Endothelial cell of umbilical vein (primary cell): Measurements from ENCODE around the gene RUSC2. TPM values are rescaled to one million over a fixed set of nuclear protein-coding genes. Genes with fewer than 3 reads are reported as not detected.

Experiments
- BruUV-seq: library from RNA; stranded (reverse); fragments of 400-500 nt; replicated peaks from 2 replicates; lab custom pipeline; 2021; lab: Mats Ljungman, UMichigan
- CTCF ChIA-PET: fragments of 300-600, 350-600 bp; sonication (Branson Sonifier 250); formaldehyde crosslinking; loops from one replicate; lab custom pipeline; 2021; ENCODE audit warnings: antibody characterized with exemption, inconsistent platforms; lab: Charles Lee
- POLR2A ChIA-PET: fragments of 300-600, 350-600 bp; sonication (Branson Sonifier 250); formaldehyde crosslinking; loops from one replicate; lab custom pipeline; 2021; ENCODE audit warnings: antibody characterized with exemption, inconsistent platforms; lab: Charles Lee
- DNase-seq: peaks from one replicate; pipeline ENCODE4 v3.0.0-alpha.2; 2011; ENCODE audit warnings: low read depth, low spot score
- FAIRE-seq: peaks from 2 replicates; lab custom pipeline; 2011; peaks lifted over from hg19 to GRCh38; lab: Jason Lieb, UNC
- H2AFZ ChIP-seq: 2 replicates; pipeline ENCODE4 v1.6.0; 2012; ENCODE audit warnings: low read depth, low read length, control low read depth, inconsistent platforms
- H3K27ac ChIP-seq: 2 replicates; pipeline ENCODE4 v1.5.1; 2011; ENCODE audit warnings: low read depth, mild to moderate bottlenecking, control low read depth, low read length, moderate library complexity; ENCODE audit not compliant: insufficient read depth
- H3K27me3 ChIP-seq, 2 experiments: 2 replicates each; pipeline versions ENCODE4 v1.6.0 to v1.6.1; 2011; ENCODE audit warnings: low read length in 2 of 2, mixed read lengths in 1 of 2; ENCODE audit not compliant: control insufficient read depth in 2 of 2, insufficient read depth in 2 of 2
- H3K36me3 ChIP-seq, 2 experiments: 2 replicates in 1 of 2; 3 replicates in 1 of 2; pipeline ENCODE4 v1.5.1; 2011; ENCODE audit warnings: low read length in 2 of 2, mild to moderate bottlenecking in 1 of 2, moderate library complexity in 1 of 2; ENCODE audit not compliant: control insufficient read depth in 2 of 2, insufficient read depth in 2 of 2; ENCODE audit errors: extremely low read depth in 1 of 2
- H3K4me1 ChIP-seq: 3 replicates; pipeline ENCODE4 v1.5.1; 2011; ENCODE audit warnings: mild to moderate bottlenecking, low read length; ENCODE audit not compliant: control insufficient read depth, insufficient read depth; ENCODE audit errors: extremely low read depth
- H3K4me2 ChIP-seq: 2 replicates; pipeline ENCODE4 v1.6.1; 2011; ENCODE audit warnings: low read length, control low read depth, mixed read lengths; ENCODE audit not compliant: insufficient read depth
- H3K4me3 ChIP-seq, 3 experiments: fragments of 200-600 bp in 1 of 3; sonication (generic), shearing (Covaris generic) in 1 of 3; replicated peaks in 1 of 3; 2 replicates each; pipeline ENCODE4 v1.5.1; 2011 to 2016; ENCODE audit warnings: control low read depth in 3 of 3, low read length in 3 of 3, mild to moderate bottlenecking in 2 of 3, inconsistent platforms in 1 of 3, low read depth in 1 of 3, moderate library complexity in 1 of 3; ENCODE audit not compliant: insufficient read depth in 1 of 3
- H3K79me2 ChIP-seq: 2 replicates; pipeline ENCODE4 v1.6.0; 2012; ENCODE audit warnings: low read length, inconsistent platforms; ENCODE audit not compliant: control insufficient read depth, insufficient read depth
- H3K9ac ChIP-seq: replicated peaks from 2 replicates; pipeline ENCODE3; 2011; ENCODE audit warnings: low read length, control low read depth; ENCODE audit not compliant: insufficient read depth; ENCODE audit errors: extremely low read depth
- H3K9me1 ChIP-seq: replicated peaks from 3 replicates; pipeline ENCODE4 v1.6.0; 2011; ENCODE audit warnings: mild to moderate bottlenecking, low read length; ENCODE audit not compliant: control insufficient read depth, insufficient read depth; ENCODE audit errors: extremely low read depth
- H3K9me3 ChIP-seq: replicated peaks from 2 replicates; pipeline ENCODE4 v1.5.1; 2012; ENCODE audit warnings: low read length, inconsistent platforms; ENCODE audit not compliant: control insufficient read depth, insufficient read depth
- H4K20me1 ChIP-seq: replicated peaks from 2 replicates; pipeline ENCODE3; 2011; ENCODE audit warnings: mild to moderate bottlenecking, low read length; ENCODE audit not compliant: control insufficient read depth, insufficient read depth; ENCODE audit errors: extremely low read depth
- CTCF ChIP-seq, 2 donors: IDR thresholded peaks; 1 replicate in 1 of 2; 2 replicates in 1 of 2; pipeline ENCODE4 v1.5.1; 2011; ENCODE audit warnings: low read length in 2 of 2, mild to moderate bottlenecking in 2 of 2, moderate library complexity in 2 of 2, control low read depth in 1 of 2, inconsistent platforms in 1 of 2, low read depth in 1 of 2; ENCODE audit not compliant: insufficient read depth in 1 of 2; ENCODE audit errors: extremely low read depth in 1 of 2
- EZH2 ChIP-seq: IDR thresholded peaks from 2 replicates; pipeline ENCODE4 v1.6.1; 2012; ENCODE audit warnings: borderline replicate concordance, low read depth, mild to moderate bottlenecking, moderate library complexity, low read length, inconsistent platforms; ENCODE audit not compliant: severe bottlenecking
- FOS ChIP-seq: IDR thresholded peaks from 2 replicates; pipeline ENCODE4 v1.6.1; 2011; ENCODE audit warnings: mild to moderate bottlenecking, low read length, moderate library complexity, borderline replicate concordance; ENCODE audit not compliant: insufficient read depth
- GATA2 ChIP-seq: IDR thresholded peaks from 2 replicates; pipeline ENCODE4 v1.7.0; 2011; ENCODE audit warnings: low read depth, mild to moderate bottlenecking, moderate library complexity, mixed read lengths, low read length; ENCODE audit not compliant: insufficient read length, insufficient read depth
- JUN ChIP-seq: IDR thresholded peaks from 2 replicates; pipeline ENCODE4 v1.6.1; 2011; ENCODE audit warnings: borderline replicate concordance, low read depth; ENCODE audit not compliant: insufficient read length, insufficient read depth
- MAX ChIP-seq: IDR thresholded peaks from 2 replicates; pipeline ENCODE4 v1.6.1; 2011; ENCODE audit not compliant: insufficient read depth, insufficient read length
- MYC ChIP-seq: IDR thresholded peaks from one replicate; pipeline ENCODE4 v1.6.1; 2011; ENCODE audit warnings: mild to moderate bottlenecking, low read depth, low read length
- POLR2A ChIP-seq: IDR thresholded peaks from 2 replicates; pipeline ENCODE4 v1.6.1; 2012; ENCODE audit warnings: low read depth, mild to moderate bottlenecking, control low read depth, low read length
- POLR2AphosphoS5 ChIP-seq: IDR thresholded peaks from 2 replicates; pipeline ENCODE4 v1.6.1; 2012; ENCODE audit warnings: low read depth, mild to moderate bottlenecking, control low read depth, low read length, moderate library complexity; ENCODE audit not compliant: insufficient read depth
- dilution Hi-C: fragments of 300-500 bp; cut with MboI; formaldehyde crosslinking; loops from one replicate; pipeline ENCODE4 v1.15.0; 2019; ENCODE audit warnings: low sequenced_read_pairs; ENCODE audit not compliant: extremely low pct_ligation_motif_present
- intact Hi-C: fragments of 100-400 bp; cut with micrococcal nuclease; formaldehyde crosslinking; loops from one replicate; pipeline ENCODE4 v1.10.0; 2022
- polyA plus RNA-seq, 4 experiments: library from polyadenylated mRNA; depleted of rRNA in 3 of 4; stranded (reverse) in 3 of 4; unstranded in 1 of 4; fragments of >200 nt; gene quantifications; 2 replicates each; pipeline versions ENCODE4 v1.2.1 to v1.2.3, GENCODE V29; 2011 to 2012; ENCODE audit warnings: missing spikeins in 1 of 4
- total RNA-seq: library from RNA; stranded (reverse); gene quantifications from 2 replicates; pipeline ENCODE4 v1.2.3, GENCODE V29; 2021

RUSC2 gene
- total and polyA plus RNA-seq, 2 donors (not counting 3 experiments of a cell fraction or from before 2014, with no cell fraction given), result 26.1 to 46.2 TPM

GRCh38 chr9:35470340-35470739 lies 19.6 kb upstream of the RUSC2 start:
- no peaks in the 10 kb centered on the region for H3K27me3 ChIP-seq
- no peak for TF ChIP-seq MYC
- no peak for TF ChIP-seq FOS
- TF ChIP-seq EZH2, result no peak
- TF ChIP-seq POLR2AphosphoS5, result no peak
- TF ChIP-seq MAX, result no peak
- no peak for TF ChIP-seq POLR2A
- TF ChIP-seq GATA2, result no peak
- TF ChIP-seq JUN, result no peak
- no peak for TF ChIP-seq CTCF (IDR thresholded peaks at IDR 0.05; ENCODE audit: extremely low read depth in 1 of 2, insufficient read depth in 1 of 2, low read depth in 1 of 2, low read length in 2 of 2)
- H3K9ac ChIP-seq, result no peak overlapping the region
- intact Hi-C loops (no loop called here), dilution Hi-C loops (no loop called here)
- no peak overlapping the region for H2AFZ ChIP-seq
- BruUV-seq, result no TSS peak
- ChIA-PET POLR2A (no interaction called here), CTCF (no interaction called here)
- no peaks in the 10 kb centered on the region for H4K20me1 ChIP-seq
- DNase-seq, result no peak
- H3K4me1 ChIP-seq, result no peaks in the 10 kb centered on the region
- H3K4me2 ChIP-seq, result no peak overlapping the region
- no peaks in the 10 kb centered on the region for H3K9me3 ChIP-seq
- no peak overlapping the region for H3K4me3 ChIP-seq
- H3K27ac ChIP-seq, result no peak overlapping the region
- H3K36me3 ChIP-seq, result no peaks in the 10 kb centered on the region
- no peaks in the 10 kb centered on the region for H3K9me1 ChIP-seq
- H3K79me2 ChIP-seq, result no peaks in the 10 kb centered on the region
- FAIRE-seq, result no peak
